H9 (cell line): ENCODE measurements around the gene CFAP410. TPM values are rescaled to one million over a fixed set of nuclear protein-coding genes. Genes with fewer than 3 reads are reported as not detected.

Experiments used
- DNase-seq: peaks from one replicate; pipeline ENCODE4 v3.0.0-alpha.2; 2017
- H2AFZ ChIP-seq: one replicate; pipeline ENCODE4 v1.6.1; 2013; ENCODE audit warnings: mild to moderate bottlenecking, low read length, control low read depth, moderate library complexity
- H2AK5ac ChIP-seq: 2 replicates; pipeline ENCODE4 v1.6.1; 2013; ENCODE audit warnings: low read length, control low read depth, mixed read lengths; ENCODE audit not compliant: insufficient read length
- H2BK120ac ChIP-seq: one replicate; pipeline ENCODE4 v1.6.1; 2013; ENCODE audit warnings: low read depth, mild to moderate bottlenecking, low read length, control low read depth, inconsistent platforms; ENCODE audit not compliant: poor library complexity, severe bottlenecking
- H2BK12ac ChIP-seq: 2 replicates; pipeline ENCODE4 v1.6.1; 2013; ENCODE audit warnings: low read length, control low read depth, mixed read lengths, low read depth; ENCODE audit not compliant: insufficient read length
- H2BK15ac ChIP-seq: 2 replicates; pipeline ENCODE4 v1.6.1; 2013; ENCODE audit warnings: low read depth, low read length, control low read depth
- H2BK20ac ChIP-seq: one replicate; pipeline ENCODE4 v1.6.1; 2013; ENCODE audit warnings: low read depth, mild to moderate bottlenecking, low read length, control low read depth, inconsistent platforms; ENCODE audit not compliant: poor library complexity, severe bottlenecking
- H2BK5ac ChIP-seq: 2 replicates; pipeline ENCODE4 v1.6.1; 2013; ENCODE audit warnings: low read length, control low read depth, mixed read lengths; ENCODE audit not compliant: insufficient read length
- H3K14ac ChIP-seq: 2 replicates; pipeline ENCODE4 v1.6.1; 2013; ENCODE audit warnings: low read length, control low read depth; ENCODE audit not compliant: insufficient read depth
- H3K18ac ChIP-seq: 2 replicates; pipeline ENCODE4 v1.6.1; 2013; ENCODE audit warnings: low read depth, mild to moderate bottlenecking, mixed read lengths, low read length, control low read depth; ENCODE audit not compliant: insufficient read length
- H3K23ac ChIP-seq: 2 replicates; pipeline ENCODE4 v1.6.1; 2013; ENCODE audit warnings: low read length, control low read depth, mixed read lengths, low read depth; ENCODE audit not compliant: insufficient read length
- H3K23me2 ChIP-seq: 2 replicates; pipeline ENCODE4 v1.6.1; 2013; ENCODE audit warnings: low read depth, mild to moderate bottlenecking, mixed read lengths, low read length, control low read depth; ENCODE audit not compliant: insufficient read length, poor library complexity, severe bottlenecking
- H3K27ac ChIP-seq: 2 replicates; pipeline ENCODE4 v1.5.1; 2013; ENCODE audit warnings: low read length, control low read depth, mixed read lengths, low read depth; ENCODE audit not compliant: insufficient read length
- H3K27me3 ChIP-seq: 2 replicates; pipeline ENCODE4 v1.6.1; 2013; ENCODE audit warnings: low read length, control low read depth, inconsistent platforms; ENCODE audit not compliant: insufficient read depth
- H3K4ac ChIP-seq: 2 replicates; pipeline ENCODE4 v1.6.1; 2013; ENCODE audit warnings: low read depth, mild to moderate bottlenecking, control low read depth, inconsistent platforms, low read length, moderate library complexity
- H3K4me1 ChIP-seq: 2 replicates; pipeline ENCODE4 v1.6.1; 2013; ENCODE audit warnings: low read length, control low read depth, inconsistent platforms; ENCODE audit not compliant: insufficient read depth
- H3K4me2 ChIP-seq: 2 replicates; pipeline ENCODE4 v1.6.1; 2013; ENCODE audit warnings: low read length, control low read depth, mixed read lengths; ENCODE audit not compliant: insufficient read length, insufficient read depth
- H3K56ac ChIP-seq: 2 replicates; pipeline ENCODE4 v1.6.1; 2013; ENCODE audit warnings: low read depth, mild to moderate bottlenecking, mixed read lengths, low read length, control low read depth; ENCODE audit not compliant: insufficient read length
- H3K79me1 ChIP-seq: 2 replicates; pipeline ENCODE4 v1.6.1; 2013; ENCODE audit warnings: low read depth, mild to moderate bottlenecking, moderate library complexity, low read length, control low read depth, inconsistent platforms; ENCODE audit not compliant: insufficient read depth, poor library complexity, severe bottlenecking
- H3K79me2 ChIP-seq: 2 replicates; pipeline ENCODE4 v1.6.1; 2013; ENCODE audit warnings: low read length, control low read depth, inconsistent platforms; ENCODE audit not compliant: insufficient read depth
- H3K9ac ChIP-seq: 2 replicates; pipeline ENCODE4 v1.6.1; 2013; ENCODE audit warnings: low read length, control low read depth, mixed read lengths; ENCODE audit not compliant: insufficient read length; ENCODE audit errors: extremely low read depth
- H3K9me3 ChIP-seq: one replicate; pipeline ENCODE4 v1.6.1; 2013; ENCODE audit warnings: low read depth, low read length, inconsistent platforms; ENCODE audit not compliant: control insufficient read depth
- H3T11ph ChIP-seq: one replicate; pipeline ENCODE4 v1.6.1; 2013; ENCODE audit warnings: mild to moderate bottlenecking, low read length, control low read depth, inconsistent platforms
- H4K20me1 ChIP-seq: one replicate; pipeline ENCODE4 v1.6.1; 2013; ENCODE audit not compliant: control insufficient read depth, insufficient read length, insufficient read depth
- H4K5ac ChIP-seq: 2 replicates; pipeline ENCODE4 v1.6.1; 2013; ENCODE audit warnings: low read depth, mild to moderate bottlenecking, mixed read lengths, low read length, control low read depth; ENCODE audit not compliant: insufficient read length
- H4K8ac ChIP-seq: replicated peaks from 2 replicates; pipeline ENCODE4 v1.6.1; 2013; ENCODE audit warnings: low read length, control low read depth, mixed read lengths, low read depth; ENCODE audit not compliant: insufficient read length
- H4K91ac ChIP-seq: 2 replicates; pipeline ENCODE4 v1.6.1; 2013; ENCODE audit warnings: low read depth, mild to moderate bottlenecking, moderate library complexity, mixed read lengths, low read length, control low read depth; ENCODE audit not compliant: insufficient read length
- H3K27ac Mint-ChIP-seq, 3 experiments: 2 replicates in 2 of 3; 3 replicates in 1 of 3; pipeline ENCODE4 v1.8.0; 2020 to 2021; ENCODE audit warnings: mixed read lengths in 3 of 3, mild to moderate bottlenecking in 1 of 3, moderate library complexity in 1 of 3
- H3K27me3 Mint-ChIP-seq: 2 replicates; pipeline ENCODE4 v1.8.0; 2021; ENCODE audit warnings: low read depth, mild to moderate bottlenecking, moderate library complexity, mixed read lengths
- H3K36me3 Mint-ChIP-seq, 3 experiments: 2 replicates in 2 of 3; 3 replicates in 1 of 3; pipeline ENCODE4 v1.8.0; 2020 to 2021; ENCODE audit warnings: low read depth in 3 of 3, mixed read lengths in 3 of 3; ENCODE audit not compliant: insufficient read depth in 1 of 3
- H3K4me1 Mint-ChIP-seq, 2 experiments: 2 replicates each; pipeline ENCODE4 v1.8.0; 2020; ENCODE audit warnings: mixed read lengths in 2 of 2
- H3K4me3 Mint-ChIP-seq, 2 experiments: 2 replicates in 1 of 2; 3 replicates in 1 of 2; pipeline ENCODE4 v1.8.0; 2020 to 2021; ENCODE audit warnings: mild to moderate bottlenecking in 2 of 2, mixed read lengths in 2 of 2, moderate library complexity in 1 of 2
- H3K9me3 Mint-ChIP-seq, 2 experiments: 2 replicates in 1 of 2; 3 replicates in 1 of 2; pipeline ENCODE4 v1.8.0; 2020; ENCODE audit warnings: mild to moderate bottlenecking in 2 of 2, mixed read lengths in 2 of 2, moderate library complexity in 1 of 2
- CTCF ChIP-seq: fragments of 200-600 bp; sonication (generic); conservative IDR thresholded peaks from 3 replicates; pipeline ENCODE4 v1.8.0; 2021; ENCODE audit warnings: antibody characterized with exemption, mild to moderate bottlenecking
- WGBS: extraction: QIAGEN DNeasy Blood & Tissue Kit; methylation state at CpG from one replicate; pipeline ENCODE4 v1.1.7; 2013; ENCODE audit warnings: missing lambda C conversion rate, low lambda C conversion rate, mixed read lengths; ENCODE audit not compliant: insufficient read length; ENCODE audit errors: extremely low coverage; 5-methylcytosine and 5-hydroxymethylcytosine counted together
- total RNA-seq: library from RNA; stranded (reverse); gene quantifications from 2 replicates; pipeline ENCODE4 v1.2.1, GENCODE V29; 2021

The CFAP410 gene
- total RNA-seq, 1 experiment from 2014 or later = 17.0 TPM

GRCh38 chr21:44310628-44311507 is 28.3 kb downstream of the CFAP410 start:
- Histone ChIP-seq H3K14ac (no peak overlapping the region), H2BK20ac (no peak overlapping the region), H3K9ac (no peak overlapping the region), H2AFZ (no peak overlapping the region), H3K56ac (no peak overlapping the region), H2BK120ac (no peak overlapping the region), H3K79me2 (no peaks in the 10 kb centered on the region), H4K8ac (no peak overlapping the region), H2BK12ac (no peak overlapping the region), H3K4ac (no peak overlapping the region), H3K4me1 (no peaks in the 10 kb centered on the region), H2AK5ac (no peak overlapping the region), H3K18ac (no peak overlapping the region), H4K5ac (no peak overlapping the region), H3K9me3 (no peaks in the 10 kb centered on the region), H3K23me2 (no peaks in the 10 kb centered on the region), H4K91ac (no peak overlapping the region), H3K23ac (no peak overlapping the region), H3K79me1 (no peaks in the 10 kb centered on the region), H4K20me1 (no peaks in the 10 kb centered on the region), H3K27me3 (no peaks in the 10 kb centered on the region), H3T11ph (no peak overlapping the region), H3K27ac (no peak overlapping the region), H2BK5ac (no peak overlapping the region), H3K4me2 (no peak overlapping the region), H2BK15ac (no peak overlapping the region)
- WGBS = no CpG with 5 or more reads among the region's 28 CpGs
- peaks cover 2 to 9% of the 10 kb centered on the region in 2 experiments; a peak in 2 of 4 replicates for H3K4me1 Mint-ChIP-seq
- peaks cover 7 to 33% (median 29%) of the 10 kb centered on the region in 3 experiments for H3K36me3 Mint-ChIP-seq
- no peaks in the 10 kb centered on the region; the same call in none of the 2 replicates for H3K27me3 Mint-ChIP-seq
- H3K27ac Mint-ChIP-seq = no peak overlapping the region
- DNase-seq = no peak
- H3K9me3 Mint-ChIP-seq = no peaks in the 10 kb centered on the region
- TF ChIP-seq CTCF = 0 out of 3 replicates have a peak, but pooled peaks have one; percentile 10
- no peak overlapping the region; a peak in 2 of 5 replicates for H3K4me3 Mint-ChIP-seq
